ENCODE data around the gene COL20A1. TPM values are rescaled to one million over a fixed set of nuclear protein-coding genes. Genes with fewer than 3 reads are reported as not detected.

The COL20A1 gene
- total and polyA plus RNA-seq, 9 donors, result 0.10 to 0.54 (median 0.25) TPM; not detected in 5

- WGBS, 3 donors, result 77 to 80% (median 77%) methylated on average over 17 of the region's 17 CpGs
- no peaks in the 10 kb centered on the region for H3K36me3 ChIP-seq
- no peak for DNase-seq
- no peak for TF ChIP-seq POLR2A (IDR thresholded peaks at IDR 0.05)
- no peak for TF ChIP-seq CTCF (IDR thresholded peaks at IDR 0.05)
- TF ChIP-seq EP300 (IDR thresholded peaks at IDR 0.05), result no peak
- H3K4me3 ChIP-seq, result no peak overlapping the region
- H3K27me3 ChIP-seq, result no peaks in the 10 kb centered on the region
- peaks cover 5% of the 10 kb centered on the region for H3K4me1 ChIP-seq (ENCODE audit: insufficient read depth)
- no peak overlapping the region for H3K27ac ChIP-seq
- H3K9me3 ChIP-seq, result no peaks in the 10 kb centered on the region
- intact Hi-C loops (cut with DNase I), result loop anchor here in 1 of 4 donors (5.0 kb wide), 1 partner anchor 339 kb away; no protein-coding TSS in a partner anchor
Observed at GRCh38 chr20:63278661-63279060, 14.3 kb upstream of the COL20A1 start.

- TF ChIP-seq POLR2A (IDR thresholded peaks at IDR 0.05), result no peak
- Histone ChIP-seq H3K27me3 (no peaks in the 10 kb centered on the region), H3K27ac (no peak overlapping the region), H3K4me3 (no peak overlapping the region), H3K36me3 (no peaks in the 10 kb centered on the region), H3K9me3 (no peaks in the 10 kb centered on the region), H3K4me1 (ENCODE audit: insufficient read depth) (no peaks in the 10 kb centered on the region)
- intact Hi-C loops (cut with DNase I), result loop anchor here in 1 of 4 donors (5.0 kb wide), 1 partner anchor 337 kb away; no protein-coding TSS in a partner anchor
- no peak for DNase-seq
- WGBS, 3 donors, result 87 to 89% (median 88%) methylated on average over 15 of the region's 15 CpGs
Observed at GRCh38 chr20:63279931-63280330, 13.1 kb upstream of the COL20A1 start.

GRCh38 chr20:63280371-63280770 lies 12.6 kb upstream of the COL20A1 start:
- Histone ChIP-seq H3K4me3 (no peak overlapping the region), H3K27ac (no peak overlapping the region), H3K4me1 (ENCODE audit: insufficient read depth) (no peaks in the 10 kb centered on the region), H3K9me3 (no peaks in the 10 kb centered on the region), H3K27me3 (no peaks in the 10 kb centered on the region), H3K36me3 (no peaks in the 10 kb centered on the region)
- intact Hi-C loops (cut with DNase I), result no loop called here
- 92 to 97% (median 95%) methylated on average over 6 of the region's 6 CpGs for WGBS, 3 donors
- no peak for TF ChIP-seq CTCF (IDR thresholded peaks at IDR 0.05)
- TF ChIP-seq EP300 (IDR thresholded peaks at IDR 0.05), result no peak
- no peak for TF ChIP-seq POLR2A (IDR thresholded peaks at IDR 0.05)
- DNase-seq, result no peak

GRCh38 chr20:63280929-63281545 lies 11.9 kb upstream of the COL20A1 start:
- no peaks in the 10 kb centered on the region for H3K36me3 ChIP-seq
- WGBS, 3 donors, result 74 to 76% (median 76%) methylated on average over 16 to 19 of the region's 19 CpGs

More at GRCh38 chr20:63280929-63281545, 11.9 kb upstream of the COL20A1 start:
- DNase-seq, result no peak
- Histone ChIP-seq H3K4me3 (no peak overlapping the region), H3K27ac (no peak overlapping the region), H3K4me1 (ENCODE audit: insufficient read depth) (no peaks in the 10 kb centered on the region), H3K9me3 (no peaks in the 10 kb centered on the region), H3K27me3 (no peaks in the 10 kb centered on the region)
- TF ChIP-seq EP300 (IDR thresholded peaks at IDR 0.05), result no peak
- TF ChIP-seq CTCF (IDR thresholded peaks at IDR 0.05), result no peak
- no peak for TF ChIP-seq POLR2A (IDR thresholded peaks at IDR 0.05)
- intact Hi-C loops (cut with DNase I), result no loop called here
